HK-2 (cell line): ENCODE data around the gene TCF19.

ENCODE experiments used
- DNase-seq: peaks from one replicate; pipeline ENCODE4 v3.0.0-alpha.2; 2018; ENCODE audit not compliant: unreplicated experiment

Gene TCF19

GRCh38 chr6:31128093-31128676, 30.2 kb upstream of the TCF19 start:
- DNase-seq, result peak; percentile 69

DNA sequence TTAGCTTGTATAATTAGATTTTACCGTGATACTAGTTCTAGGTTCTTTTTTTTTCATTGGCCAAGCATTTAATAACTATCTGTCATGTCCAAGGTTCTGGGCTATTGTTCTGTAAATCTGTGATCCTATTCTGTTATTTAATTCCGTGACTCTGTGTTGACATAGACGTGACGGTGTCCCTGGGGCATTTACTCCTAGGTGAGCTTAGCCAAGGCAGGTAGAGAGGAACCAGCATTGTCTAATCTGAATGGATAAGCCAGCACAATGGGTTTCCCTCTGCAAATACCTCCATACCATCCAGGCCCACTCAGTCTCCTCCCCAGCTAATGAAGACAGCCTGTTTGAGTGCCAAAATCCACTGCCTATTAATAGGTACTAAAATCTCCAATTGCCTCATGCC, 29.3 kb upstream of the TCF19 start:
- DNase-seq, result no peak

DNA sequence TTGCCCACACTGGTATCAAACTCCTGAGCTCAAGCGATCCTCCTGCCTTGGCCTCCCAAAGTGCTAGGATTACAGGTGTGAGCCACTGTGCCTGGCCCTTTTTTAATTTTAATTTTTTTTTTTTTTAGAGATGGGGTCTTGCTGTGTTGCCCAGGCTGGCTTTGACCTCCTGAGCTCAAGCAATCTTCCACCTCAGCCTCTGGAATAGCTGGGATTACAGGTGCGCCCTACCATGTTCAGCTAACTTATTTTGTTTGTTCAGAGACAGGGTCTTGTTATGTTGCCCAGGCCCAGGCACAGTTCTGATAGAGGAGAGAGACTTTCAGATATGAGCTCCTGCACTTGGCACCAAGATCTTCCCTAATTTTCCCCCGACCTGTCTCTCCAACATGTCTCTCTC, 27.6 kb upstream of the TCF19 start:
- DNase-seq, result no peak

DNA sequence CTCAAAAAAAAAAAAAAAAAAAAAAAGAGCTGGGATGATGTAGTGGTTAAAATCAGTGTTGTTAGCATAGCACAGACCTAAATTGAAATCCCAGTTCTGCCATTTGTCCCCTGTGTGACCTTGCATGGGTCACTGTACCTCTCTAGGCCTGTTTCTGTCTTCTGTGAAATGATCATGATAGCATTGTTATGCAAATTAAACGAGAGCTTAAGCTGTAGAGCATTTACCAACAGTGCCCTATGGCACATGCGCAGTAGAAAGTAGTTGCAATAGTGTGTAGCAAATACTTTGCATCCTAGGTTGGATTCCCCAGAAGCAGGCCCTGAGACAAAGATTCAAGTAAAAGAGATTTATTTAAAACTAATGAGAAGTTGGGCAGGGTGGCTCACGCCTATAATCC, 26.8 kb upstream of the TCF19 start:
- no peak for DNase-seq

DNA sequence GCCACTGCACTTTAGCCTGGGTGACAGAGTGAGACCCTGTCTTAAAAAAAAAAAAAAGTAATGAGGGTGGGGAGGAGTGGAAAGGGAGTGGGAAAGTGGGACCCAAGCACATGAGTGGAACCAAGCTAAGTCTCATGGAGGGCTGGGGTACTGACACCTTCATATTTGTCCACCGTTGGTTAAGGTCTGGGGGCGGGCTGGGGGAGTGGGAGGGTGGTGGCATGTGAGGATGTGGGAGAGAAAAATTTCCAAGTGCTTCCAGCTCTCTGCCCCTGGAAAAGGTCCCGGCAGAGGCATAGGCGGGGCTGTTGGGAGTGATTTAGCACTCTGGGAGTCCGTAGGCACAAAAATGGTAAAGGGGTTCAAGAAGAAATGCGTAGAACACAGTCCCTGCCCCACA, 25.6 kb upstream of the TCF19 start:
- no peak for DNase-seq

DNA sequence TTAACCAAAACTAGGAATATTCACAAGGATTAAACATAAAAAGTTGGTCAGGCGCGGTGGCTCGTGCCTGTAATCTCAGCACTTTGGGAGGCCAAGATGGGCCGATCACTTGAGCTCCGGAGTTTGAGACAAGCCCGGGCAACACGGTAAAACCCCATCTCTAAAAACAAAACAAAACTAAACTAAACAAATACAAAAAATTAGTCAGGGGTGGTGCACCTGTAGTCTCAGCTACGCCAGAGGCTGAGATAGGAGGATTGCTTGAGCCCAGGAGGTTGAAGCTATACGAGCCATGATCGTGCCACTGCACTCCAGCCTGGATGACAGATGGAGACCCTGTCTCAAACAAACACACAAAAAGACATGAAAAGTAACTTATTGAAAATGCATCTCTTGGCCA, 22.7 kb upstream of the TCF19 start:
- no peak for DNase-seq

- DNase-seq, result no peak
Observed at GRCh38 chr6:31138982-31139381, 19.4 kb upstream of the TCF19 start, which contains the start of gene PSORS1C2. Gene PSORS1C2 (minus strand): TSS chr6:31139066. CDS start chr6:31139026, 40 bp downstream.

DNA sequence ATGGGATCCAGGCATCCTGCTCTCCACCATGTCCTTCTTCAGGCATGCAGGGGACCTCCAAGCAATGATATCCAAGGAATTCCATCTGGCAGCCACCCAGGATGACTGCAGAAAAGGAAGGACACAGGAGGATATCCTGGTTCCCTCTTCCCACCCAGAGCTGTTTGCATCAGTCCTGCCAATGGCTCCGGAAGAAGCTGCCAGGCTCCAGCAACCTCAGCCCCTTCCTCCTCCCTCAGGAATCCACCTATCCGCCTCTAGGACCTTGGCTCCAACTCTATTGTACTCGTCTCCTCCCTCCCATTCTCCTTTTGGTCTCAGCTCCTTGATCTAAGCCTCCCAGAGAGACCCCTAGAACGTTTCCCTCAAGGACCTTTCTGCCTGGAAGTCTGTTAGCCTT, 18.8 kb upstream of the TCF19 start:
- peak; percentile 27 for DNase-seq

DNA sequence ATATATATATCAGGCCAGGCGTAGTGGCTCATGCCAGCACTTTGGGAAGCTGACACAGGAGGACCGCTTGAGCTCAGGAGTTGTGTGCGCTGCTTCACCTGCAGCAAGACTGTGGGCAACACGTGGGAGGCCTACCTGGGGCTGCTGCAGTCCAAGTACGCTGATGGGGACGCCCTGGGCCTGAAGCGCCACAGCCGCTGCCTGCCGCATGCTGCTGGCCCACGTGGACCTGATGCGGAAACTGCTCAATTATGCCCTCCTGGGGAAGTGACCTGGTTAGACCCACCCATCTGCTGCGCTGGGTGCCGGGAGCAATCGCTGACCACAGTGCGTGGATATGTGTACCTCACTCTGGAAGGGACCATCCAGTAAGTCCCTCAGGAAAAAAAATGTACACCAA, 17.7 kb upstream of the TCF19 start:
- no peak for DNase-seq

GRCh38 chr6:31142361-31142761, 16.0 kb upstream of the TCF19 start:
- no peak for DNase-seq

- DNase-seq, result peak; percentile 71
Observed at GRCh38 chr6:31143148-31143547, 15.2 kb upstream of the TCF19 start.

- no peak for DNase-seq
Observed at GRCh38 chr6:31144296-31144969, 14.0 kb upstream of the TCF19 start.

GRCh38 chr6:31144970-31145340, 13.4 kb upstream of the TCF19 start:
- no peak for DNase-seq

GRCh38 chr6:31145386-31145785, 13.0 kb upstream of the TCF19 start:
- no peak for DNase-seq

DNA sequence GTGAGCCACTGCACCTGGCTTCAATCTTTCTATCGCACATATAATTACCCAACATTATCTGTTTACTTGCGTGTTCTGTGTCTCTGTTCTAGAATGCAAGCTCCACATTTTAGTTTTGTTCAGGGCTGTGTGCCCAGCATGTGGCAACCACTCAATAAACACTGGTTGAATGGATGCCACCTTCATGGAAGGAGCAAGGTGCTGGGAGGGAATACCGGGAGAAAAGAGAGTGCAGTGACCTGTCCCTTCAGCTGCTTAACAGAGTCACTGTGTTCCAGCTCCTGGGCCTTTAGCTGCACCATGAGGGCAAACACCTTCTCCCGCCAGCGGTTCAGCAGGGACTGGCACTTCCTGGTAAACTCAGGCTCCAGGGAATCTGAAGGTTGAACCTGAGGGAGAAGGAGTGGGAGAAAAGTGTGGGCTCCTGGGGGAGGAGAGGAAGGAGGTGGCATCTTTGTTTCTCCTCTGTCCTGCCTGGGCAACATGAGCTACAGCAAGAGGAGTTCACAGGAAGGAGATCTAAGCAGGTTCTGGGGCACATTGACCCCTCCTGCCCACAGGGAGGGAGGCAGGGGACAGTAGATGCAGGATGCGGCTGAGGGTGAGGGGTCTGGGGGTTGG, 8.5 kb upstream of the TCF19 start:
- DNase-seq, result no peak

DNA sequence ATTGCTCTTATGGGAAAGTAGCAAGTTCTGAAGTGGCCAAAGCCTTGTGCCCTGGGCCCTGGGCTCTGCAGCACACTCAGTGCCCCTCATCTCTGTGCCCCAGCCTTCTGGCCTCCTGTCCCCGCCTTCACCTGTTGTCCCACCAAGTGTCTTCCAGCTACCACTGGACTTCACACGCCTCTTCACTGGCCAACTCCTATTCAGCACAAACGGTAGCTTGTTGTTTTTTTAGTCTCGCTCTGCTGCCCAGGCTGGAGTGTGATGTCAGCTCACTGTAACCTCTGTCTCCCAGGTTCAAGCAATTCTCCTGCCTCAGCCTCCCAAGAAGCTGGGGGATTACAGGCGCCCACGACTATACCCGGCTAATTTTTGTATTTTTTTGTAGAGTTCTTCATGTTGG, 5.6 kb upstream of the TCF19 start:
- DNase-seq, result peak; percentile 54

DNA sequence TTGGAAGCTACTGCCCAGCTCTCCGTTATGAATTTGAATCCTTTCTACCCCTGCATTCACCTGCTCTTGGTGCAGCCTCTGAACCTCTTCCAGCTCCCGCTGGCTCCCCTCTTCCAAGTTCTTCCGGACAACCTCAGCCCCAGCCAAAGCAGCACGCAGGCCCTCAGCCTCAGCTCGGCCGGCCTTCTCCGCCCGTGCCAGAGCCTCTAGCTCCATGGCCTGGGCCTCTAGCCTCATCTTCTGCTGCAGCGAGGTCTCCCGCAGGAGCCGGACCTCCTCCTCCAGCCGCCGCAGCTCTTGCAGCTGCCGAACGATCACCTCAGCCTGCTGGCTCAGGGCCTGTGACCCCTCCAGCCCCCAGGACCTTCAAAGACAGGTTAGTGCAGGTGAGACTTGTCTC, 4.0 kb upstream of the TCF19 start:
- DNase-seq, result no peak

DNA sequence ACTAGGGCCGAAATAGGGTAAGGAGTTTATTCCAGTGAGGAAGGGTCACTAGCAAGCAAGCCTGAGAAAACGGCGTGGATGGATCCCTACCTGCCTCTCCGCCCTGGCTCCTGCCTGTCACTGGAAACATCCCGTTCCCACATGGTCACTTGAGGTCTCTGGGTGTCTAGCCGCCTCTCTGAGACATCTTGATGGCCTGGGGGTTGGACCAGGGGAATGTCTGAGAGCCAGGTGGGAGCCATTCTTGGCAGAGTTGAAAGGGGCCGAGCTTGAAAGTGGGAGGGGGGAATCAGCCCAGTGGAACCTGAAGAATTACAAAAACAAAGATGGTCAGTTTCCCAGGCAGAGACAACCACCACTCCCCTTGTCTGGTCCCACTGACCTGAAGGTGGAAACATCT, 1.7 kb upstream of the TCF19 start:
- no peak for DNase-seq

DNA sequence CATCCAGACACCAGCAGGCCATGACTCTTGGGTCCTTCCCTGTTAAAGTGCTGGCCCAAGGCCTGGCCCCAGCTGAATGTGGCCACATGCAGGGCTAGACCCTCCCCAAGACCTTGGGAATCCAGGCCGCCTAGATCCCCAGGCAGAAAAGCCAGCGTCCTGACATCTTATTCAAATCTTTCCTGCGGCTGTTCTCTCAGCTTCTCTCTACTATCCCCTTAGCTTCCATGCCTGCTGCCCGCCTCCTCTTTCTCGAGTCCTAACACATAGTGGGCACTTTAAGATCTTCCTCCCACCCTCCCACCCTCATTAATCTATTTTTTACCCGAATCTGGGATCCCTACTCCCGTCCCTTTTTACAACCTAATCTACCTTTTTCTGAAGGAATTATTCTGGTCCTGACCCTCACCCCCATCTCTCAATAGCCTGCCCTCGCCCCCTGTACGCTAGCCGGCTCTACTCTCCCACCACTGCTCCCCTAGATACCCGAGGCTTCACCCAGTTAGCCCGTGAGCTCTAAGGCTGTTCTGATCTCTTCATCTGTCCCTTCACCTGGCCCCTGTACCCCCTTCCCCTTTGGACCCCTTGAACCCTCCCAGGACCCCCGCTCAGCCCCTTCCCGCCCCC, 763 bp upstream of the TCF19 start, which contains the start of gene CCHCR1:
CCHCR1 (minus strand) TSS at position 290 of the 627 bp plus-strand sequence; CDS start at position 88, 202 bp downstream.
- DNase-seq, result no peak

DNA sequence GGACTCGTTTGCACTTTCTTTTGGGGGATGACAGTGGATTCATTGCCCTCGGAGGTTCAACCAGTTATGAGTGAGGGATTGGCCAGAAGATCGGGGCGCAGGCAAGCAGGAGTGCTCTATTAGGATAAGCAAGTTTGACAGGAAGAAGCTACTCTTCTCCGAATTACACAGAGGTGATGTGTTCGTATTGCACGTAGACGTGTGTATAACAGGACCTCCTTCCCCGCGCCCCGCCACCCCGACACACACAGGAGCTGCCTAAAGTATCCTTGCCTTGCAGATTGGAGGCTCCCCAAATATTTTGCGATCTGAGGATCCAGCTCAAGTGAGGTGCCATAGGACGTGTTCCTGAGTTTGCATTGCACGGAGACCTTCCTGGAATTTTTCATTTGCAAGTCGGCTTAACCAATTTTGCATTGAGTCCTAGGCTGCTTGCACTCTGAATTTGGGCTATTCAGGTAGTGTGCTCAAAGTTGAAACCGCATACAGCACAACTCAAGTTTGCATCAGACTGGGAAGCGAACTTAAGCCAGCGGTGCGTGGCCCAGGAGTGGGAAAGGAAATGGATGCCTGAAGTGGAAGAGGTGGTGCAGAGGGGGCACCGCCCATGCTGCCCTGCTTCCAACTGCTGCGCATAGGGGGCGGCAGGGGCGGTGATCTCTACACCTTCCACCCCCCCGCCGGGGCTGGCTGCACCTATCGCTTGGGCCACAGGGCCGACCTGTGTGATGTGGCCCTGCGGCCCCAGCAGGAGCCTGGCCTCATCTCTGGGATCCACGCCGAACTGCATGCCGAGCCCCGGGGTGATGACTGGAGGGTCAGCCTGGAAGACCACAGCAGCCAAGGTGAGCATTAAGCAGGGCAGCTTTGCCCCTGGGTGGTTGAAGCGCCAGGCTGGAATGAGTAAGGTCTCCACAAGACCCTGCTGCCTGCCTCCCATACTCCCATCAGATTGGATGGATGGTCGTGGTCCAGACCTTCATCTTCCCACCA, 770 bp downstream of the TCF19 start:
- DNase-seq, result peak; percentile 30
